IMR-90 (cell line): ENCODE data around the gene OXER1.

Experiments
- BHLHE40 ChIP-seq: fragments of 150-350 bp; IDR thresholded peaks from 2 replicates; pipeline ENCODE4 v1.6.1; 2016; ENCODE audit warnings: mild to moderate bottlenecking, low read depth, low read length
- MAFK ChIP-seq: IDR thresholded peaks from 2 replicates; pipeline ENCODE4 v1.6.1; 2012; ENCODE audit warnings: low read depth, low read length, improper control_type of control experiment
- MAZ ChIP-seq: IDR thresholded peaks from 2 replicates; pipeline ENCODE4 v1.6.1; 2012; ENCODE audit warnings: low read depth, mild to moderate bottlenecking, low read length, improper control_type of control experiment, moderate library complexity, borderline replicate concordance
- MXI1 ChIP-seq: IDR thresholded peaks from 2 replicates; pipeline ENCODE4 v1.6.1; 2012; ENCODE audit warnings: low read depth, mild to moderate bottlenecking, low read length, moderate library complexity, borderline replicate concordance
- POLR2A ChIP-seq: IDR thresholded peaks from 2 replicates; pipeline ENCODE4 v1.6.1; 2012; ENCODE audit warnings: mild to moderate bottlenecking, low read depth, low read length
- SMC3 ChIP-seq: fragments of 150-350 bp; IDR thresholded peaks from 2 replicates; pipeline ENCODE4 v1.6.1; 2016; ENCODE audit warnings: low read depth, mild to moderate bottlenecking, antibody characterized with exemption, low read length, moderate library complexity
- TF ChIP-seq, protein P1 (sequence below): conservative IDR thresholded peaks from 2 replicates; pipeline ENCODE4 v1.5.1; 2012; ENCODE audit warnings: mild to moderate bottlenecking, low read depth, low read length, improper control_type of control experiment

DNA sequence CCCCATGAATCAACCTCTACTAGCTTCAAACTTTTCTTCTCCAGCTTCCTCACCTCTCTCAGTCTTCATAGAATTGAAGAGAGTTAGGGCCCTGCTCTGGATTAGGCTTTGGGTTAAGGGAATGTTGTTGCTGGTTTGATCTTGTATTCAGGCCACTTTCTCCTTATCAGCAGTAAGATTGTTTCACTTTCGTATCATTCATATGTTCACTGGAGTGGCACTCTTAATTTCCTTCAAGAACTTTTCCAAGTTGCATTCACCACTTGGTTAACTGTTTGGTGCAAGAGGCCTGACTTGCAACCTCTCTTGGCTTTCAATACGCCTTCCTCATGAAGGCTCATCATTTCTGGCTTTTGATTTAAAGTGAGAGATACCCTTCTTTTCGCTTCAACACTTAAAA, 22.8 kb downstream of the OXER1 start:
- no peak for TF ChIP-seq BHLHE40
- TF ChIP-seq, protein P1, sequence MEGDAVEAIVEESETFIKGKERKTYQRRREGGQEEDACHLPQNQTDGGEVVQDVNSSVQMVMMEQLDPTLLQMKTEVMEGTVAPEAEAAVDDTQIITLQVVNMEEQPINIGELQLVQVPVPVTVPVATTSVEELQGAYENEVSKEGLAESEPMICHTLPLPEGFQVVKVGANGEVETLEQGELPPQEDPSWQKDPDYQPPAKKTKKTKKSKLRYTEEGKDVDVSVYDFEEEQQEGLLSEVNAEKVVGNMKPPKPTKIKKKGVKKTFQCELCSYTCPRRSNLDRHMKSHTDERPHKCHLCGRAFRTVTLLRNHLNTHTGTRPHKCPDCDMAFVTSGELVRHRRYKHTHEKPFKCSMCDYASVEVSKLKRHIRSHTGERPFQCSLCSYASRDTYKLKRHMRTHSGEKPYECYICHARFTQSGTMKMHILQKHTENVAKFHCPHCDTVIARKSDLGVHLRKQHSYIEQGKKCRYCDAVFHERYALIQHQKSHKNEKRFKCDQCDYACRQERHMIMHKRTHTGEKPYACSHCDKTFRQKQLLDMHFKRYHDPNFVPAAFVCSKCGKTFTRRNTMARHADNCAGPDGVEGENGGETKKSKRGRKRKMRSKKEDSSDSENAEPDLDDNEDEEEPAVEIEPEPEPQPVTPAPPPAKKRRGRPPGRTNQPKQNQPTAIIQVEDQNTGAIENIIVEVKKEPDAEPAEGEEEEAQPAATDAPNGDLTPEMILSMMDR: no peak
- no peak for TF ChIP-seq SMC3
- TF ChIP-seq MAZ: no peak
- no peak for TF ChIP-seq MAFK
- TF ChIP-seq MXI1: no peak
- no peak for TF ChIP-seq POLR2A
